ENCODE data around the gene SPINT1. TPM values are rescaled to one million over a fixed set of nuclear protein-coding genes. Genes with fewer than 3 reads are reported as not detected.

SPINT1 gene
- total RNA-seq, 1 donor from 2014 or later = 306 TPM

- no peak for TF ChIP-seq CTCF (IDR thresholded peaks at IDR 0.05; ENCODE audit: insufficient read depth, low read length, poor library complexity, severe bottlenecking)
- H3K4me3 ChIP-seq (ENCODE audit: low read depth, low read length) = no peak overlapping the region
- peaks cover 3% of the 10 kb centered on the region for H3K36me3 ChIP-seq (ENCODE audit: control insufficient read depth, insufficient read depth, low read length)
- H3K27me3 ChIP-seq (ENCODE audit: control insufficient read depth, insufficient read depth, low read length) = no peaks in the 10 kb centered on the region
- DNase-seq (ENCODE audit: low read depth) = no peak
Observed at GRCh38 chr15:40852529-40852928, 8.7 kb downstream of the SPINT1 start.

GRCh38 chr15:40853241-40853890, 9.5 kb downstream of the SPINT1 start:
- Histone ChIP-seq H3K36me3 (ENCODE audit: control insufficient read depth, insufficient read depth, low read length) (peaks cover 3% of the 10 kb centered on the region), H3K27me3 (ENCODE audit: control insufficient read depth, insufficient read depth, low read length) (no peaks in the 10 kb centered on the region)
- TF ChIP-seq CTCF (IDR thresholded peaks at IDR 0.05; ENCODE audit: insufficient read depth, low read length, poor library complexity, severe bottlenecking) = no peak

GRCh38 chr15:40854161-40854560, 10.3 kb downstream of the SPINT1 start:
- H3K36me3 ChIP-seq (ENCODE audit: control insufficient read depth, insufficient read depth, low read length) = peaks cover 3% of the 10 kb centered on the region
- TF ChIP-seq CTCF (IDR thresholded peaks at IDR 0.05; ENCODE audit: insufficient read depth, low read length, poor library complexity, severe bottlenecking) = no peak

More at GRCh38 chr15:40853241-40853890, 9.5 kb downstream of the SPINT1 start:
- no peak overlapping the region for H3K4me3 ChIP-seq (ENCODE audit: low read depth, low read length)
- DNase-seq (ENCODE audit: low read depth) = no peak

GRCh38 chr15:40855706-40856234, 11.9 kb downstream of the SPINT1 start:
- DNase-seq (ENCODE audit: low read depth) = no peak
- H3K27me3 ChIP-seq (ENCODE audit: control insufficient read depth, insufficient read depth, low read length) = no peaks in the 10 kb centered on the region
- peaks cover 3% of the 10 kb centered on the region for H3K36me3 ChIP-seq (ENCODE audit: control insufficient read depth, insufficient read depth, low read length)
- no peak overlapping the region for H3K4me3 ChIP-seq (ENCODE audit: low read depth, low read length)
- TF ChIP-seq CTCF (IDR thresholded peaks at IDR 0.05; ENCODE audit: insufficient read depth, low read length, poor library complexity, severe bottlenecking) = no peak

More at GRCh38 chr15:40854161-40854560, 10.3 kb downstream of the SPINT1 start:
- no peaks in the 10 kb centered on the region for H3K27me3 ChIP-seq (ENCODE audit: control insufficient read depth, insufficient read depth, low read length)
- H3K4me3 ChIP-seq (ENCODE audit: low read depth, low read length) = no peak overlapping the region
- DNase-seq (ENCODE audit: low read depth) = no peak

- DNase-seq (ENCODE audit: low read depth) = no peak
- H3K4me3 ChIP-seq (ENCODE audit: low read depth, low read length) = no peak overlapping the region
- no peak for TF ChIP-seq CTCF (IDR thresholded peaks at IDR 0.05; ENCODE audit: insufficient read depth, low read length, poor library complexity, severe bottlenecking)
- H3K27me3 ChIP-seq (ENCODE audit: control insufficient read depth, insufficient read depth, low read length) = no peaks in the 10 kb centered on the region
- peaks cover 3% of the 10 kb centered on the region for H3K36me3 ChIP-seq (ENCODE audit: control insufficient read depth, insufficient read depth, low read length)
Observed at GRCh38 chr15:40856746-40857145, 12.9 kb downstream of the SPINT1 start.

Measured in kidney epithelial cell (primary cell).